ENCODE measurements around the gene VSTM4.

DNA sequence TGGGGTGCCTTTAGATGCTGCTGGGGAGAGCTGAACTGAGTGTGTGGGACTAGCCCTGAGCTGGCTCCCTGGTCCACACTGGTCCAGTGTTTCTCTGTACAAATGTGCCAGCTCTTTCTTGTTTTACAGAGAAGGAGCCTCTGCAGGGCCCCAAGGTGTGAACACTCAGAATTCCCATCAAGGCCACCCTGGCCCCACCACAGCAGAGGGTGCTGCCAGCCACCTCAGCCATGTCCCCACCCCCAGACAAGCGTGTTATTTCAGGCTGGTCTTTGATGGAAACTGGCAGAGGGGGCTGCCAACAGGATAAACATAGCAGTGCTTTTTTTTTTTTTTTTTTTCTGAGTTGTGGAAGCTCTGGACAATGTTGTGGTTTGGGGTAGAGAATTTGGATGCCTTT lies 107.2 kb downstream of the VSTM4 start:
- no peak for TF ChIP-seq CTCF (IDR thresholded peaks at IDR 0.05 in 2 of 3, conservative IDR thresholded peaks at IDR 0.05 in 1 of 3; ENCODE audit: borderline replicate concordance in 1 of 3, insufficient read depth in 1 of 3, low read depth in 2 of 3, low read length in 2 of 3)
- no peak for TF ChIP-seq POLR2A (IDR thresholded peaks at IDR 0.05; ENCODE audit: borderline replicate concordance, extremely low read depth, insufficient read depth, insufficient read length)
- TF ChIP-seq EZH2 (IDR thresholded peaks at IDR 0.05), result no peak
- no peak for TF ChIP-seq SRF (IDR thresholded peaks at IDR 0.05; ENCODE audit: low read depth)
- TF ChIP-seq EZH2phosphoT487 (IDR thresholded peaks at IDR 0.05; ENCODE audit: borderline replicate concordance), result no peak
